HepG2 (cell line): ENCODE results near the gene BHLHE23. TPM values are rescaled to one million over a fixed set of nuclear protein-coding genes. Genes with fewer than 3 reads are reported as not detected.

ENCODE experiments used
- AKAP8 ChIP-seq: sonication (generic); formaldehyde crosslinking; IDR thresholded peaks from 2 replicates; pipeline ENCODE4 v1.5.1; 2020; ENCODE audit warnings: mild to moderate bottlenecking, missing genetic modification reagents
- CBX1 ChIP-seq: IDR thresholded peaks from one replicate; pipeline ENCODE4 v1.6.1; 2016; ENCODE audit warnings: antibody characterized with exemption, low read depth
- MEIS2 ChIP-seq: sonication (generic); formaldehyde crosslinking; IDR thresholded peaks from 2 replicates; pipeline ENCODE4 v1.9.0; 2021; ENCODE audit warnings: mild to moderate bottlenecking, missing genetic modification reagents
- PRDM10 ChIP-seq: sonication (generic); formaldehyde crosslinking; IDR thresholded peaks from 2 replicates; pipeline ENCODE4 v1.4.0; 2020; ENCODE audit warnings: low read depth, missing genetic modification reagents
- PREB ChIP-seq: sonication (generic); formaldehyde crosslinking; IDR thresholded peaks from 2 replicates; pipeline ENCODE4 v1.4.0; 2020; ENCODE audit warnings: missing genetic modification reagents
- SMAD9 ChIP-seq: sonication (generic); formaldehyde crosslinking; IDR thresholded peaks from 2 replicates; pipeline ENCODE4 v1.5.1; 2020; ENCODE audit warnings: mild to moderate bottlenecking, missing genetic modification reagents
- SP4 ChIP-seq: sonication (generic); formaldehyde crosslinking; IDR thresholded peaks from 2 replicates; pipeline ENCODE4 v1.8.1; 2023; ENCODE audit warnings: mild to moderate bottlenecking, missing genetic modification reagents
- SUZ12 ChIP-seq: fragments of 150-350 bp; IDR thresholded peaks from 2 replicates; pipeline ENCODE4 v1.6.1; 2014; ENCODE audit warnings: low read depth, low read length
- TEAD2 ChIP-seq: sonication (generic); formaldehyde crosslinking; IDR thresholded peaks from 2 replicates; pipeline ENCODE4 v1.9.0; 2021; ENCODE audit warnings: missing genetic modification reagents
- ZBTB7B ChIP-seq: sonication (generic); formaldehyde crosslinking; IDR thresholded peaks from 2 replicates; pipeline ENCODE4 v1.4.0; 2020; ENCODE audit warnings: missing genetic modification reagents
- ZC3H4 ChIP-seq: sonication (generic); formaldehyde crosslinking; IDR thresholded peaks from 2 replicates; pipeline ENCODE4 v1.4.0; 2020; ENCODE audit warnings: missing genetic modification reagents, borderline replicate concordance
- ZNF333 ChIP-seq: sonication (generic); formaldehyde crosslinking; IDR thresholded peaks from 2 replicates; pipeline ENCODE4 v1.4.0; 2020; ENCODE audit warnings: mild to moderate bottlenecking, missing genetic modification reagents, borderline replicate concordance
- ZNF589 ChIP-seq: sonication (generic); formaldehyde crosslinking; conservative IDR thresholded peaks from 2 replicates; pipeline ENCODE4 v1.8.0; 2022; ENCODE audit warnings: mild to moderate bottlenecking, moderate library complexity, missing genetic modification reagents
- ZNF709 ChIP-seq: sonication (generic); formaldehyde crosslinking; IDR thresholded peaks from 2 replicates; pipeline ENCODE4 v1.5.0; 2020; ENCODE audit warnings: mild to moderate bottlenecking, missing genetic modification reagents
- ZNF883 ChIP-seq: sonication (generic); formaldehyde crosslinking; IDR thresholded peaks from 2 replicates; pipeline ENCODE4 v1.5.1; 2020; ENCODE audit warnings: mild to moderate bottlenecking, missing genetic modification reagents; ENCODE audit errors: not compliant biosample characterization
- polyA plus RNA-seq, 8 experiments: library from polyadenylated mRNA; depleted of rRNA in 3 of 8; stranded (reverse) in 7 of 8; unstranded in 1 of 8; fragments of >200 nt; fragmentation: Illumina TruSeq in 4 of 8; extraction: Trizol in 4 of 8; gene quantifications; 2 replicates each; pipeline versions ENCODE4 v1.2.1 to v1.2.3, GENCODE V29; 2011 to 2016; ENCODE audit warnings: low read depth in 4 of 8, missing spikeins in 1 of 8, mixed read lengths in 1 of 8; ENCODE audit not compliant: insufficient read depth in 1 of 8
- total RNA-seq, 5 experiments: library from RNA; depleted of rRNA; stranded (reverse); fragments of >200 nt; fragmentation: Illumina TruSeq; extraction: Trizol; gene quantifications; 2 replicates each; pipeline ENCODE4 v1.2.3, GENCODE V29; 2016; ENCODE audit warnings: low read depth in 1 of 5
- TF ChIP-seq, protein P1 (sequence below), 2 experiments: sonication (generic) in 1 of 2; formaldehyde crosslinking in 1 of 2; IDR thresholded peaks; 2 replicates each; pipeline versions ENCODE4 v1.4.0 to v1.6.1; 2018 to 2020; ENCODE audit warnings: missing genetic modification reagents in 2 of 2, borderline replicate concordance in 1 of 2, low read depth in 1 of 2, mild to moderate bottlenecking in 1 of 2, missing biosample characterization in 1 of 2
- TF ChIP-seq, protein P2 (sequence below): sonication (generic); formaldehyde crosslinking; IDR thresholded peaks from 2 replicates; pipeline ENCODE4 v1.9.0; 2022; ENCODE audit warnings: low read depth, missing genetic modification reagents
- TF ChIP-seq, protein P3 (sequence below): sonication (generic); formaldehyde crosslinking; IDR thresholded peaks from 2 replicates; pipeline ENCODE4 v1.5.0; 2020; ENCODE audit warnings: missing genetic modification reagents

The BHLHE23 gene
- total and polyA plus RNA-seq, 2 of the 13 experiments (the other 11 are each of a cell fraction or from before 2014, with no cell fraction given), result not detected

- peak; percentile 25; the same call in 1 of the 2 replicates for TF ChIP-seq PRDM10
- TF ChIP-seq SP4, result peak; percentile 55
- peak; percentile 49; the same call in 1 of the 2 replicates for TF ChIP-seq ZBTB7B (CRISPR knock-in tag)
- peak; percentile 62; the same call in 1 of the 2 replicates for TF ChIP-seq MEIS2 (CRISPR knock-in tag)
- TF ChIP-seq ZC3H4, result 0 out of 2 replicates have a peak, but pooled peaks have one; percentile 56
- peak; percentile 23 for TF ChIP-seq CBX1
- 0 out of 2 replicates have a peak, but pooled peaks have one; percentile 24 for TF ChIP-seq SMAD9
- TF ChIP-seq SUZ12, result no peak
- TF ChIP-seq AKAP8 (CRISPR knock-in tag), result peak; percentile 100
- TF ChIP-seq, protein P1, sequence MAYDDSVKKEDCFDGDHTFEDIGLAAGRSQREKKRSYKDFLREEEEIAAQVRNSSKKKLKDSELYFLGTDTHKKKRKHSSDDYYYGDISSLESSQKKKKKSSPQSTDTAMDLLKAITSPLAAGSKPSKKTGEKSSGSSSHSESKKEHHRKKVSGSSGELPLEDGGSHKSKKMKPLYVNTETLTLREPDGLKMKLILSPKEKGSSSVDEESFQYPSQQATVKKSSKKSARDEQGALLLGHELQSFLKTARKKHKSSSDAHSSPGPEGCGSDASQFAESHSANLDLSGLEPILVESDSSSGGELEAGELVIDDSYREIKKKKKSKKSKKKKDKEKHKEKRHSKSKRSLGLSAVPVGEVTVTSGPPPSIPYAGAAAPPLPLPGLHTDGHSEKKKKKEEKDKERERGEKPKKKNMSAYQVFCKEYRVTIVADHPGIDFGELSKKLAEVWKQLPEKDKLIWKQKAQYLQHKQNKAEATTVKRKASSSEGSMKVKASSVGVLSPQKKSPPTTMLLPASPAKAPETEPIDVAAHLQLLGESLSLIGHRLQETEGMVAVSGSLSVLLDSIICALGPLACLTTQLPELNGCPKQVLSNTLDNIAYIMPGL (CRISPR knock-in tag; IDR thresholded peaks at IDR 0.05; ENCODE audit: borderline replicate concordance in 1 of 2, low read depth in 1 of 2), result peak in 1 of 2 experiments; percentile 24; a peak in 1 of 4 replicates
- no peak for TF ChIP-seq TEAD2 (CRISPR knock-in tag)
- TF ChIP-seq, protein P2, sequence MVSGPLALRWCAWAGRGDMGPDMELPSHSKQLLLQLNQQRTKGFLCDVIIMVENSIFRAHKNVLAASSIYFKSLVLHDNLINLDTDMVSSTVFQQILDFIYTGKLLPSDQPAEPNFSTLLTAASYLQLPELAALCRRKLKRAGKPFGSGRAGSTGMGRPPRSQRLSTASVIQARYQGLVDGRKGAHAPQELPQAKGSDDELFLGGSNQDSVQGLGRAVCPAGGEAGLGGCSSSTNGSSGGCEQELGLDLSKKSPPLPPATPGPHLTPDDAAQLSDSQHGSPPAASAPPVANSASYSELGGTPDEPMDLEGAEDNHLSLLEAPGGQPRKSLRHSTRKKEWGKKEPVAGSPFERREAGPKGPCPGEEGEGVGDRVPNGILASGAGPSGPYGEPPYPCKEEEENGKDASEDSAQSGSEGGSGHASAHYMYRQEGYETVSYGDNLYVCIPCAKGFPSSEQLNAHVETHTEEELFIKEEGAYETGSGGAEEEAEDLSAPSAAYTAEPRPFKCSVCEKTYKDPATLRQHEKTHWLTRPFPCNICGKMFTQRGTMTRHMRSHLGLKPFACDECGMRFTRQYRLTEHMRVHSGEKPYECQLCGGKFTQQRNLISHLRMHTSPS (CRISPR knock-in tag), result 0 out of 2 replicates have a peak, but pooled peaks have one; percentile 31
- 0 out of 2 replicates have a peak, but pooled peaks have one; percentile 92 for TF ChIP-seq PREB (CRISPR knock-in tag)
- peak; percentile 40; the same call in 1 of the 2 replicates for TF ChIP-seq ZNF709 (CRISPR knock-in tag)
- no peak for TF ChIP-seq ZNF333 (CRISPR knock-in tag)
- 0 out of 2 replicates have a peak, but pooled peaks have one; percentile 17 for TF ChIP-seq ZNF589 (CRISPR knock-in tag)
- TF ChIP-seq, protein P3, sequence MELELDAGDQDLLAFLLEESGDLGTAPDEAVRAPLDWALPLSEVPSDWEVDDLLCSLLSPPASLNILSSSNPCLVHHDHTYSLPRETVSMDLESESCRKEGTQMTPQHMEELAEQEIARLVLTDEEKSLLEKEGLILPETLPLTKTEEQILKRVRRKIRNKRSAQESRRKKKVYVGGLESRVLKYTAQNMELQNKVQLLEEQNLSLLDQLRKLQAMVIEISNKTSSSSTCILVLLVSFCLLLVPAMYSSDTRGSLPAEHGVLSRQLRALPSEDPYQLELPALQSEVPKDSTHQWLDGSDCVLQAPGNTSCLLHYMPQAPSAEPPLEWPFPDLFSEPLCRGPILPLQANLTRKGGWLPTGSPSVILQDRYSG (CRISPR knock-in tag), result no peak
- peak; percentile 66 for TF ChIP-seq ZNF883 (CRISPR knock-in tag)
Measured at GRCh38 chr20:62968378-62969178, 38.2 kb downstream of the BHLHE23 start (continued).
